Ishikawa (cell line): ENCODE measurements around the gene MYDGF.

Experiments used
- CEBPB ChIP-seq: IDR thresholded peaks from 2 replicates; pipeline ENCODE4 v1.6.1; 2012
- CREB1 ChIP-seq: IDR thresholded peaks from 2 replicates; pipeline ENCODE4 v1.6.1; 2012; ENCODE audit warnings: low read depth
- EGR1 ChIP-seq: IDR thresholded peaks from 2 replicates; pipeline ENCODE4 v1.6.1; 2012
- EP300 ChIP-seq: IDR thresholded peaks from 2 replicates; pipeline ENCODE4 v1.6.1; 2012; ENCODE audit warnings: borderline replicate concordance
- NFIC ChIP-seq: IDR thresholded peaks from 2 replicates; pipeline ENCODE4 v1.6.1; 2012
- RAD21 ChIP-seq: IDR thresholded peaks from 2 replicates; pipeline ENCODE4 v1.6.1; 2012; ENCODE audit warnings: low read depth
- TAF1 ChIP-seq: IDR thresholded peaks from 2 replicates; pipeline ENCODE4 v1.6.1; 2012; ENCODE audit warnings: low read depth, mild to moderate bottlenecking
- TCF12 ChIP-seq: IDR thresholded peaks from 2 replicates; pipeline ENCODE4 v1.6.1; 2012; ENCODE audit warnings: low read depth
- TEAD4 ChIP-seq: IDR thresholded peaks from 2 replicates; pipeline ENCODE4 v1.6.1; 2012
- YY1 ChIP-seq: IDR thresholded peaks from 2 replicates; pipeline ENCODE4 v1.6.1; 2012; ENCODE audit warnings: low read depth
- ZBTB7A ChIP-seq: IDR thresholded peaks from 2 replicates; pipeline ENCODE4 v1.6.1; 2012; ENCODE audit warnings: low read depth
- TF ChIP-seq, protein P1 (sequence below): IDR thresholded peaks from 2 replicates; pipeline ENCODE4 v1.6.1; 2012; ENCODE audit warnings: low read depth, mild to moderate bottlenecking
- TF ChIP-seq, protein P2 (sequence below): IDR thresholded peaks from 2 replicates; pipeline ENCODE4 v1.6.1; 2012
- TF ChIP-seq, protein P3 (sequence below): IDR thresholded peaks from 2 replicates; pipeline ENCODE4 v1.6.1; 2012

MYDGF gene

GRCh38 chr19:4712771-4713170, 42.6 kb upstream of the MYDGF start:
- TF ChIP-seq TCF12 (no peak), EP300 (no peak), EGR1 (no peak)
- TF ChIP-seq, protein P1, sequence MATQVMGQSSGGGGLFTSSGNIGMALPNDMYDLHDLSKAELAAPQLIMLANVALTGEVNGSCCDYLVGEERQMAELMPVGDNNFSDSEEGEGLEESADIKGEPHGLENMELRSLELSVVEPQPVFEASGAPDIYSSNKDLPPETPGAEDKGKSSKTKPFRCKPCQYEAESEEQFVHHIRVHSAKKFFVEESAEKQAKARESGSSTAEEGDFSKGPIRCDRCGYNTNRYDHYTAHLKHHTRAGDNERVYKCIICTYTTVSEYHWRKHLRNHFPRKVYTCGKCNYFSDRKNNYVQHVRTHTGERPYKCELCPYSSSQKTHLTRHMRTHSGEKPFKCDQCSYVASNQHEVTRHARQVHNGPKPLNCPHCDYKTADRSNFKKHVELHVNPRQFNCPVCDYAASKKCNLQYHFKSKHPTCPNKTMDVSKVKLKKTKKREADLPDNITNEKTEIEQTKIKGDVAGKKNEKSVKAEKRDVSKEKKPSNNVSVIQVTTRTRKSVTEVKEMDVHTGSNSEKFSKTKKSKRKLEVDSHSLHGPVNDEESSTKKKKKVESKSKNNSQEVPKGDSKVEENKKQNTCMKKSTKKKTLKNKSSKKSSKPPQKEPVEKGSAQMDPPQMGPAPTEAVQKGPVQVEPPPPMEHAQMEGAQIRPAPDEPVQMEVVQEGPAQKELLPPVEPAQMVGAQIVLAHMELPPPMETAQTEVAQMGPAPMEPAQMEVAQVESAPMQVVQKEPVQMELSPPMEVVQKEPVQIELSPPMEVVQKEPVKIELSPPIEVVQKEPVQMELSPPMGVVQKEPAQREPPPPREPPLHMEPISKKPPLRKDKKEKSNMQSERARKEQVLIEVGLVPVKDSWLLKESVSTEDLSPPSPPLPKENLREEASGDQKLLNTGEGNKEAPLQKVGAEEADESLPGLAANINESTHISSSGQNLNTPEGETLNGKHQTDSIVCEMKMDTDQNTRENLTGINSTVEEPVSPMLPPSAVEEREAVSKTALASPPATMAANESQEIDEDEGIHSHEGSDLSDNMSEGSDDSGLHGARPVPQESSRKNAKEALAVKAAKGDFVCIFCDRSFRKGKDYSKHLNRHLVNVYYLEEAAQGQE = no peak
- TF ChIP-seq, protein P2, sequence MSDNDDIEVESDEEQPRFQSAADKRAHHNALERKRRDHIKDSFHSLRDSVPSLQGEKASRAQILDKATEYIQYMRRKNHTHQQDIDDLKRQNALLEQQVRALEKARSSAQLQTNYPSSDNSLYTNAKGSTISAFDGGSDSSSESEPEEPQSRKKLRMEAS = no peak
- TF ChIP-seq, protein P3, sequence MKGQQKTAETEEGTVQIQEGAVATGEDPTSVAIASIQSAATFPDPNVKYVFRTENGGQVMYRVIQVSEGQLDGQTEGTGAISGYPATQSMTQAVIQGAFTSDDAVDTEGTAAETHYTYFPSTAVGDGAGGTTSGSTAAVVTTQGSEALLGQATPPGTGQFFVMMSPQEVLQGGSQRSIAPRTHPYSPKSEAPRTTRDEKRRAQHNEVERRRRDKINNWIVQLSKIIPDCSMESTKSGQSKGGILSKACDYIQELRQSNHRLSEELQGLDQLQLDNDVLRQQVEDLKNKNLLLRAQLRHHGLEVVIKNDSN = no peak

DNA sequence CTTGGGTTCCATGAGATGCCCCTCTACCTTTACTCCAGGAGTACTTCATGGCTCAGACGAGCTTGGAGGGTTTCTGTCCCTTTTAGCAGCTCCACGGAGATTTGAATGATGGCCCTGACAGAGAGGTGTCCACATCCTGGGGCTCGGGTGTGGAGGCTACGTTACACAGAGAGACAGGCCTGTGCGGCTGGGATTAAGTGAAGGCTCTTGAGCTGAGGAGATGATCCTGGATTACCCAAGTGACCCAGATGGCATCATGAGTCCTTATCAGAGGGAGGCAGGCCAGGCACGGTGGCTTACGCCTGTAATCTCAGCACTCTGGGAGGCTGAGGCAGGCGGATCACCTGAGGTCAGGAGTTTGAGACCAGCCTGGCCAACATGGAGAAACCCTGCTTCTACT, 41.1 kb upstream of the MYDGF start:
- TF ChIP-seq, protein P3 = no peak

DNA sequence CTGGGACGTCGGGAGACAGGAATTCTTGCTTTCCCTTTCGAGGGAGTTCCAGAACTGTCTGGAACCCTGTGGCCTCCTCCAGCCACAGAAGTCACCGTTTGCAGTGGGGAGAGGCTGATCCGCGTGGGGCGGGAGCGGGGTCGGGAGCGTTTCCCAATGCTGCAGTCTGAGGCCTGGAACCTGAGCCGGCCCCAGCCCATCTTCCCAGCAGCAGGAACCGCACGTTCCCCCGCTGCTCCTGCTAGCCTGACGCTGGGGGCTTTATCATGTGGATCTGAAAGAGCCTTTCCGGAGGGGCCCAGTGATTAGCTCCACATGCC, 40.1 kb upstream of the MYDGF start:
- TF ChIP-seq, protein P3 = no peak
- TF ChIP-seq RAD21 (no peak), TEAD4 (no peak), YY1 (no peak), TCF12 (no peak), NFIC (no peak), TAF1 (no peak), CREB1 (no peak), EP300 (no peak), ZBTB7A (no peak), CEBPB (no peak)
- TF ChIP-seq, protein P2 = no peak
- TF ChIP-seq, protein P1 = no peak

DNA sequence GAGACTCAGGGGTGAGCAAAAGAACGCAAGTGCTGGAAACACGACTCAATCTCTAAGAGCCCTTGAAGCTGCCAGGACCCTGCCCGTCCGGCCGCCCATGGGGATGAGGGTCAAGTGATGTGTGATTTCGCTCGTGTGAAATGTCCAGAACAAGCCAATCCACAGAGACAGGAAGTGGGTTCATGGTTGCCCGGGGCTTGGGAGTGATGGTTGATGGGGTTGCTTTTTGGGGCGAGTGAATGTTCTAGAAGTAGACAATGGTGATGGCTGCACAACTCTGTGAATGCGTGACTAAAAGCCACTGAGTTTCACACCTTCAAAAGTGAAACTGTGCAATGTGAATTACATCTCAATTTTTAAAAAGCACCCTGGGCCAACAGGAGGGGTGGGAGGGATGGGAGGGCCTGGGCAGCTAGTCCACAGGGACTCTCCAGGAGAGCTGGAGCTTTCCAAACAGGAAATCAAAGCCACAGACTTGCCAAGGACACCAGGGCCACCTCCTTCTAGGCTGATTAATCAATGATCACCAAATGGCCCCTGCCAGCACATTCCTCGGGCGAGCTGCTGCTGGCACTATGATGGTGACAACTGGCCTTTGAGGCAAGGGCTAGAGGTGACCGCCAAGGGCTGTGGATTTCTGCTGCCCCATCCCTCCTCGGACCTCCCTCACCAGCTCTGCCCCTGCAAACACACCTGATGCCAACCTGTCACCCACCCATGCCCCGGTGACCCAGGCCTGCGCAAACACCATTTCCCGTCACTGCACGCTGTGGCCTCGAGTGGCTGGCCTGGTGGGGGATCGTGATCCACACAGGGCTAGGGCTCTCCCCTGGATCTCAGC, 39.5 kb upstream of the MYDGF start:
- TF ChIP-seq CEBPB (no peak), YY1 (no peak), EP300 (no peak), TAF1 (no peak), RAD21 (no peak), ZBTB7A (no peak), TEAD4 (no peak), EGR1 (no peak), NFIC (no peak), TCF12 (no peak)
- TF ChIP-seq, protein P3 = no peak
- TF ChIP-seq, protein P2 = no peak
- TF ChIP-seq, protein P1 = no peak
